GM23338 (cell line): Measurements from ENCODE around the gene TRAPPC3L. TPM values are rescaled to one million over a fixed set of nuclear protein-coding genes. Genes with fewer than 3 reads are reported as not detected.

Source experiments
- ATAC-seq: fragments of 200-7000 bp; cut with Tn5 transposase; 3 replicates; pipeline ENCODE4 v1.9.1; 2020
- DNase-seq: peaks from one replicate; pipeline ENCODE4 v3.0.0-alpha.2; 2015; ENCODE audit warnings: low spot score
- H2AFZ ChIP-seq: fragments of 200-600 bp; sonication (generic); 2 replicates; pipeline ENCODE4 v1.8.0; 2016; ENCODE audit warnings: antibody characterized with exemption, mild to moderate bottlenecking, moderate library complexity
- H3F3A ChIP-seq: fragments of 200-600 bp; sonication (generic); replicated peaks from 2 replicates; pipeline ENCODE4 v1.8.0; 2017; ENCODE audit warnings: antibody characterized with exemption, mixed run types, low read depth
- H3K27ac ChIP-seq: fragments of 200-600 bp; sonication (generic); 2 replicates; pipeline ENCODE4 v1.6.1; 2016; ENCODE audit warnings: low read depth
- H3K27me3 ChIP-seq: fragments of 200-600 bp; sonication (generic); 2 replicates; pipeline ENCODE4 v1.8.0; 2016; ENCODE audit warnings: mild to moderate bottlenecking, mixed run types, moderate library complexity; ENCODE audit not compliant: insufficient read depth
- H3K36me3 ChIP-seq: fragments of 200-600 bp; sonication (generic); 2 replicates; pipeline ENCODE4 v1.8.0; 2016; ENCODE audit warnings: mild to moderate bottlenecking; ENCODE audit not compliant: insufficient read depth
- H3K4me1 ChIP-seq: fragments of 200-600 bp; sonication (generic); 2 replicates; pipeline ENCODE4 v1.8.0; 2016; ENCODE audit warnings: mild to moderate bottlenecking, moderate library complexity; ENCODE audit not compliant: insufficient read depth
- H3K4me2 ChIP-seq: fragments of 200-600 bp; sonication (generic); 2 replicates; pipeline ENCODE4 v1.7.1; 2017; ENCODE audit warnings: mixed run types
- H3K4me3 ChIP-seq: fragments of 200-600 bp; sonication (generic); 2 replicates; pipeline ENCODE4 v1.6.1; 2016; ENCODE audit warnings: mixed run types
- H3K79me2 ChIP-seq: fragments of 200-600 bp; sonication (generic); replicated peaks from 2 replicates; pipeline ENCODE4 v1.8.0; 2017; ENCODE audit warnings: mild to moderate bottlenecking; ENCODE audit not compliant: insufficient read depth
- H3K9me2 ChIP-seq: fragments of 200-600 bp; sonication (generic); 2 replicates; pipeline ENCODE4 v1.8.0; 2017; ENCODE audit not compliant: insufficient read depth
- H4K20me1 ChIP-seq: fragments of 200-600 bp; sonication (generic); replicated peaks from 2 replicates; pipeline ENCODE4 v1.8.0; 2017; ENCODE audit warnings: mild to moderate bottlenecking; ENCODE audit not compliant: insufficient read depth
- H3K27ac Mint-ChIP-seq: 2 replicates; pipeline ENCODE4 v1.8.0; 2020; ENCODE audit warnings: inconsistent platforms, mild to moderate bottlenecking, moderate library complexity, mixed read lengths
- H3K27me3 Mint-ChIP-seq: 3 replicates; pipeline ENCODE4 v1.8.0; 2022; ENCODE audit warnings: low read depth, mild to moderate bottlenecking, moderate library complexity, mixed read lengths, inconsistent platforms; ENCODE audit not compliant: insufficient read depth, poor library complexity
- H3K36me3 Mint-ChIP-seq: 3 replicates; pipeline ENCODE4 v1.8.0; 2021; ENCODE audit warnings: low read depth, mild to moderate bottlenecking, inconsistent platforms, moderate library complexity, mixed read lengths
- H3K4me1 Mint-ChIP-seq: 3 replicates; pipeline ENCODE4 v1.8.0; 2020; ENCODE audit warnings: mild to moderate bottlenecking, inconsistent platforms, mixed read lengths
- H3K4me3 Mint-ChIP-seq: 3 replicates; pipeline ENCODE4 v1.8.0; 2021; ENCODE audit warnings: moderate library complexity, mild to moderate bottlenecking, inconsistent platforms, mixed read lengths
- H3K9me3 Mint-ChIP-seq: 3 replicates; pipeline ENCODE4 v1.8.0; 2020; ENCODE audit warnings: moderate library complexity, mild to moderate bottlenecking, inconsistent platforms, mixed read lengths
- EZH2 ChIP-seq: fragments of 200-600 bp; sonication (generic); IDR thresholded peaks from one replicate; pipeline ENCODE4 v1.8.0; 2017; ENCODE audit warnings: antibody characterized with exemption, mild to moderate bottlenecking, low read depth; ENCODE audit not compliant: unreplicated experiment
- EZH2phosphoT487 ChIP-seq: fragments of 200-600 bp; sonication (generic); IDR thresholded peaks from one replicate; pipeline ENCODE4 v1.8.1; 2018; ENCODE audit warnings: antibody characterized with exemption; ENCODE audit not compliant: unreplicated experiment
- NANOG ChIP-seq: IDR thresholded peaks from 2 replicates; pipeline ENCODE4 v1.6.1; 2016; ENCODE audit warnings: antibody characterized with exemption, borderline replicate concordance
- POLR2AphosphoS5 ChIP-seq: IDR thresholded peaks from 2 replicates; pipeline ENCODE4 v1.6.1; 2016; ENCODE audit warnings: antibody characterized with exemption, low read depth
- STAT1 ChIP-seq: IDR thresholded peaks from one replicate; pipeline ENCODE4 v1.6.1; 2016; ENCODE audit warnings: antibody characterized with exemption; ENCODE audit not compliant: unreplicated experiment
- ZNF114 ChIP-seq: fragments of 250-450 bp; sonication (Bioruptor Pico); IDR thresholded peaks from 2 replicates; pipeline ENCODE4 v1.5.0; 2020; ENCODE audit warnings: mild to moderate bottlenecking, moderate library complexity
- ZNF331 ChIP-seq: fragments of 250-450 bp; sonication (Bioruptor Pico); IDR thresholded peaks from 2 replicates; pipeline ENCODE4 v1.5.0; 2020; ENCODE audit warnings: low read depth, mild to moderate bottlenecking, moderate library complexity
- polyA plus RNA-seq: library from polyadenylated mRNA; unstranded; fragments of >200 nt; fragmentation: Nextera tagmentation; extraction: Ambion mirVana; gene quantifications from 2 replicates; pipeline ENCODE4 v1.2.1, GENCODE V29; 2016
- total RNA-seq: library from RNA; depleted of rRNA; stranded (reverse); fragments of >200 nt; shearing (Covaris generic); gene quantifications from 2 replicates; pipeline ENCODE4 v1.2.3, GENCODE V29; 2014
- TF ChIP-seq, protein P1 (sequence below): IDR thresholded peaks from one replicate; pipeline ENCODE4 v1.6.1; 2018; ENCODE audit warnings: antibody characterized with exemption; ENCODE audit not compliant: unreplicated experiment
- TF ChIP-seq, protein P2 (sequence below): IDR thresholded peaks from 2 replicates; pipeline ENCODE4 v1.6.1; 2016; ENCODE audit warnings: antibody characterized with exemption

TRAPPC3L gene
- total and polyA plus RNA-seq, 2 experiments from 2014 or later, result not detected

DNA sequence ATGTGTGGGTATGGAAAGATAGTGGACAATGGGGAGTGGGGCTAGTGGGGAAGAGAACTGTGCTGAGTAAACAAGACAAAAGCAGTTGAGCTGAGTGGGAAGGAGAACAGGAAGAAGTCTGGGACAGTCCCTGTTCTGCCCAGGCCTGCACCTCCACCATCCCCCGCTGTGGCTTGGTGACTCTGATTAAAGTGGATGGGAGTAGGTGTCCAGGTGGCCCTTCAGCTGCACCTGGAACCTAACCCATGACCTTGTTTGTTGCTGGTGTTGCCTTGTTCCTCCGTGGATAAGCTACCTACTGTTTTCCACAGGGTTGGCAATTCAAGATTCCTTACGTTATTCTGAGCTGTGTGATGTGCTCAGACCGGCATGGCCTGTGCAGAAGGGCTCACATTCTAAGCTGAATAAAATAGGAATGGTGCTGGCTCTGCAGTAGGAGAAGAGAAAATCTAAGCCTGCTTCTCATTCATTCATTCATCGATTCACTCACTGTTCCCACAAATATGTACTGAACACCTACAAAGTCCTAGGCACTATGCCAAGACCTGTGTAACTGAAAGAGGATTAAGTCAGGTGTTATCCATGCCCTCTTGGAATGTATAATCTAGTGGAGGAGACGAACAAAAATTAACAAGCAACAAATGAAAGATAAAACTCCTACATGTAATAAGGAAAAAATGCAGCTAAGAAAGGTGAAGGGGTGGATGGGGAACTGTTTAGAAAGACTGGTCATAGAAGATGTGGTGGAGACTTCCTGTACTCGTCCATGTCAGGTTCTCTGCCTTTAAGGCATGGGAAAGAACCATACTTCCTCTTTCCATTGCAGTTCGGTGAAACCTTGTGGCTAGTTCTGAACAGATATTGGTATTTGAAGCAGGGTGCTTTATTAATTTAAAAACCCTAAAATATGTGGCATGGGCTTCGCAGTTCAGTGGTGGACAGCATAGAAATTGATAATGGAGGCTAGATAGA lies 94.4 kb downstream of the TRAPPC3L start:
- Histone ChIP-seq H3K4me2 (no peak overlapping the region), H3K4me1 (no peaks in the 10 kb centered on the region), H3F3A (no peaks in the 10 kb centered on the region), H3K27me3 (no peaks in the 10 kb centered on the region), H3K9me2 (no peaks in the 10 kb centered on the region), H3K4me3 (no peak overlapping the region), H4K20me1 (no peaks in the 10 kb centered on the region), H2AFZ (no peak overlapping the region; the same call in 1 of the 2 replicates), H3K27ac (no peak overlapping the region), H3K79me2 (no peaks in the 10 kb centered on the region), H3K36me3 (no peaks in the 10 kb centered on the region)
- H3K4me3 Mint-ChIP-seq, result no peak overlapping the region
- DNase-seq (peak; percentile 19), ATAC-seq (peak; percentile 59; the same call in 2 of the 3 replicates)
- peak overlapping the region; percentile 56; the same call in 1 of the 2 replicates for H3K27ac Mint-ChIP-seq
- H3K4me1 Mint-ChIP-seq, result peaks cover 7% of the 10 kb centered on the region; the same call in 2 of the 3 replicates
- no peaks in the 10 kb centered on the region for H3K36me3 Mint-ChIP-seq
- no peaks in the 10 kb centered on the region for H3K27me3 Mint-ChIP-seq
- TF ChIP-seq POLR2AphosphoS5, result no peak
- no peak for TF ChIP-seq ZNF114
- H3K9me3 Mint-ChIP-seq, result no peaks in the 10 kb centered on the region

DNA sequence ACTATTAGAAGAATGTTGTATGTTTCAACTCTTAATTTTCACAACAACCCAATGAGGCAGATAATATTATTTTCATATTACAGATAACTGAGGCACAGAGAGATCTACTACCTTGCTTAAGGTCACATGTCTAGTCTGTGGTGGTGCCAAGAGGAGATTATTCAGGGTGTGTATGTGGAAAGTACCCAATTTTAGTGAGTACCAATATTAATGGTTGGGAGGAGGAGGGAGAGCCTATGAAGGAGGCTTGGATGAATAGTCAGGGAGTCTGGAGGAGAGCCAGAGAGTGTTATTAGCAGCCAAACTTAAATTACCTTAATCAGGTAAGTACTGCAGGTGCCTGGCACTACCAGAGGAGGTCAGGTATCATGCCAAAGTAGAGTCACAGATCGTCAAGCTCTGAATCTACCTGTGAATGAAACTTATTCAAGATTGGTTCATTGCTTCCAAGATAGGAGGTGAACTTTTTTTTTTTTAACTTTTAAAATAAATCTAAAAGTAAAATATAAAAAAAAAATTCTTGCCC lies 95.2 kb downstream of the TRAPPC3L start:
- H3K4me2 ChIP-seq, result no peak overlapping the region
- no peak for ATAC-seq
- TF ChIP-seq NANOG (no peak), ZNF331 (CRISPR knock-in tag) (no peak), STAT1 (no peak), EZH2phosphoT487 (no peak), POLR2AphosphoS5 (no peak), EZH2 (no peak)
- TF ChIP-seq, protein P1, sequence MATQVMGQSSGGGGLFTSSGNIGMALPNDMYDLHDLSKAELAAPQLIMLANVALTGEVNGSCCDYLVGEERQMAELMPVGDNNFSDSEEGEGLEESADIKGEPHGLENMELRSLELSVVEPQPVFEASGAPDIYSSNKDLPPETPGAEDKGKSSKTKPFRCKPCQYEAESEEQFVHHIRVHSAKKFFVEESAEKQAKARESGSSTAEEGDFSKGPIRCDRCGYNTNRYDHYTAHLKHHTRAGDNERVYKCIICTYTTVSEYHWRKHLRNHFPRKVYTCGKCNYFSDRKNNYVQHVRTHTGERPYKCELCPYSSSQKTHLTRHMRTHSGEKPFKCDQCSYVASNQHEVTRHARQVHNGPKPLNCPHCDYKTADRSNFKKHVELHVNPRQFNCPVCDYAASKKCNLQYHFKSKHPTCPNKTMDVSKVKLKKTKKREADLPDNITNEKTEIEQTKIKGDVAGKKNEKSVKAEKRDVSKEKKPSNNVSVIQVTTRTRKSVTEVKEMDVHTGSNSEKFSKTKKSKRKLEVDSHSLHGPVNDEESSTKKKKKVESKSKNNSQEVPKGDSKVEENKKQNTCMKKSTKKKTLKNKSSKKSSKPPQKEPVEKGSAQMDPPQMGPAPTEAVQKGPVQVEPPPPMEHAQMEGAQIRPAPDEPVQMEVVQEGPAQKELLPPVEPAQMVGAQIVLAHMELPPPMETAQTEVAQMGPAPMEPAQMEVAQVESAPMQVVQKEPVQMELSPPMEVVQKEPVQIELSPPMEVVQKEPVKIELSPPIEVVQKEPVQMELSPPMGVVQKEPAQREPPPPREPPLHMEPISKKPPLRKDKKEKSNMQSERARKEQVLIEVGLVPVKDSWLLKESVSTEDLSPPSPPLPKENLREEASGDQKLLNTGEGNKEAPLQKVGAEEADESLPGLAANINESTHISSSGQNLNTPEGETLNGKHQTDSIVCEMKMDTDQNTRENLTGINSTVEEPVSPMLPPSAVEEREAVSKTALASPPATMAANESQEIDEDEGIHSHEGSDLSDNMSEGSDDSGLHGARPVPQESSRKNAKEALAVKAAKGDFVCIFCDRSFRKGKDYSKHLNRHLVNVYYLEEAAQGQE, result no peak
- TF ChIP-seq, protein P2, sequence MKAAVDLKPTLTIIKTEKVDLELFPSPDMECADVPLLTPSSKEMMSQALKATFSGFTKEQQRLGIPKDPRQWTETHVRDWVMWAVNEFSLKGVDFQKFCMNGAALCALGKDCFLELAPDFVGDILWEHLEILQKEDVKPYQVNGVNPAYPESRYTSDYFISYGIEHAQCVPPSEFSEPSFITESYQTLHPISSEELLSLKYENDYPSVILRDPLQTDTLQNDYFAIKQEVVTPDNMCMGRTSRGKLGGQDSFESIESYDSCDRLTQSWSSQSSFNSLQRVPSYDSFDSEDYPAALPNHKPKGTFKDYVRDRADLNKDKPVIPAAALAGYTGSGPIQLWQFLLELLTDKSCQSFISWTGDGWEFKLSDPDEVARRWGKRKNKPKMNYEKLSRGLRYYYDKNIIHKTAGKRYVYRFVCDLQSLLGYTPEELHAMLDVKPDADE, result no peak

More for the DNA sequence above, 95.2 kb downstream of the TRAPPC3L start:
- no peaks in the 10 kb centered on the region for H3K27me3 Mint-ChIP-seq
- H3K36me3 Mint-ChIP-seq, result no peaks in the 10 kb centered on the region
- Histone ChIP-seq H3F3A (no peaks in the 10 kb centered on the region), H2AFZ (no peak overlapping the region), H3K9me2 (no peaks in the 10 kb centered on the region), H3K4me1 (no peaks in the 10 kb centered on the region), H4K20me1 (no peaks in the 10 kb centered on the region), H3K4me3 (no peak overlapping the region), H3K79me2 (no peaks in the 10 kb centered on the region), H3K27me3 (no peaks in the 10 kb centered on the region), H3K36me3 (no peaks in the 10 kb centered on the region), H3K27ac (no peak overlapping the region)
- peaks cover 8% of the 10 kb centered on the region; the same call in 2 of the 3 replicates for H3K4me1 Mint-ChIP-seq
- no peak overlapping the region for H3K27ac Mint-ChIP-seq
- H3K4me3 Mint-ChIP-seq, result no peak overlapping the region
- H3K9me3 Mint-ChIP-seq, result no peaks in the 10 kb centered on the region
- DNase-seq, result no peak
